Spinal cord (tissue), 10 donors: Measurements from ENCODE around the gene SLC4A1. TPM values are rescaled to one million over a fixed set of nuclear protein-coding genes. Genes with fewer than 3 reads are reported as not detected.

Source experiments
- DNase-seq, 6 donors: peaks; one replicate each; pipeline versions ENCODE4 v3.0.0 to v3.0.0-alpha.2; 2013 to 2015; ENCODE audit warnings: low spot score in 6 of 6, low read depth in 4 of 6
- H3K27ac ChIP-seq: one replicate; pipeline ENCODE4 v1.5.1; 2013; ENCODE audit warnings: low read depth, low read length, control low read depth
- H3K27me3 ChIP-seq: one replicate; pipeline ENCODE4 v1.6.1; 2013; ENCODE audit warnings: low read length; ENCODE audit not compliant: control insufficient read depth, insufficient read depth
- H3K36me3 ChIP-seq: one replicate; pipeline ENCODE4 v1.6.1; 2013; ENCODE audit warnings: low read length; ENCODE audit not compliant: control insufficient read depth, insufficient read depth
- H3K4me1 ChIP-seq: one replicate; pipeline ENCODE4 v1.6.1; 2013; ENCODE audit warnings: low read length; ENCODE audit not compliant: control insufficient read depth, insufficient read depth
- H3K4me3 ChIP-seq: one replicate; pipeline ENCODE4 v1.5.1; 2013; ENCODE audit warnings: low read depth, low read length, control low read depth
- H3K9me3 ChIP-seq: one replicate; pipeline ENCODE4 v1.6.1; 2013; ENCODE audit warnings: low read length; ENCODE audit not compliant: control insufficient read depth, insufficient read depth
- WGBS: methylation state at CpG from one replicate; pipeline ENCODE4 v1.1.5; 2013; ENCODE audit warnings: missing lambda C conversion rate; ENCODE audit not compliant: insufficient coverage; 5-methylcytosine and 5-hydroxymethylcytosine counted together
- polyA plus RNA-seq, 2 donors: library from polyadenylated mRNA; unstranded; fragments of 120-200 nt; gene quantifications; one replicate each; pipeline ENCODE4 v1.2.1, GENCODE V29; 2013; ENCODE audit not compliant: insufficient read length in 2 of 2
- total RNA-seq, 2 donors: library from RNA; depleted of rRNA in 1 of 2; stranded (reverse); fragments of 120-200 nt in 1 of 2; fragments of >200 nt in 1 of 2; gene quantifications; one replicate each; pipeline versions ENCODE4 v1.2.3 to v1.2.4, GENCODE V29; 2013 to 2014
- donor health status: healthy.

The SLC4A1 gene
- total and polyA plus RNA-seq, 4 donors: 3.9 to 34.6 (median 8.9) TPM

GRCh38 chr17:44217738-44218343, 50.1 kb downstream of the SLC4A1 start:
- WGBS: 2% methylated on average over 10 of the region's 10 CpGs
- peaks cover 54% of the 10 kb centered on the region for H3K36me3 ChIP-seq
- peaks cover 25% of the 10 kb centered on the region for H3K4me1 ChIP-seq
- peak overlapping the region; percentile 65 for H3K27ac ChIP-seq
- peak overlapping the region; percentile 59 for H3K4me3 ChIP-seq
- H3K9me3 ChIP-seq: no peaks in the 10 kb centered on the region
- H3K27me3 ChIP-seq: no peaks in the 10 kb centered on the region
- no peak for DNase-seq

- H3K27me3 ChIP-seq: no peaks in the 10 kb centered on the region
- no peaks in the 10 kb centered on the region for H3K9me3 ChIP-seq
- DNase-seq: peak in 1 of 6 donors; percentile 1
- H3K36me3 ChIP-seq: peaks cover 66% of the 10 kb centered on the region
- no peak overlapping the region for H3K27ac ChIP-seq
- WGBS: 73% methylated on average over 5 of the region's 5 CpGs
- H3K4me3 ChIP-seq: no peak overlapping the region
- peaks cover 14% of the 10 kb centered on the region for H3K4me1 ChIP-seq
These were observed 51.2 kb downstream of the SLC4A1 start for GRCh38 chr17:44216694-44217093.

- Histone ChIP-seq H3K4me1 (peaks cover 17% of the 10 kb centered on the region), H3K36me3 (peaks cover 71% of the 10 kb centered on the region), H3K27me3 (no peaks in the 10 kb centered on the region), H3K4me3 (no peak overlapping the region), H3K27ac (no peak overlapping the region), H3K9me3 (no peaks in the 10 kb centered on the region)
- 94% methylated on average over 2 of the region's 5 CpGs for WGBS
- DNase-seq: no peak
These were observed 51.8 kb downstream of the SLC4A1 start for GRCh38 chr17:44216173-44216572.

GRCh38 chr17:44214896-44215295, 53.0 kb downstream of the SLC4A1 start:
- Histone ChIP-seq H3K36me3 (peaks cover 84% of the 10 kb centered on the region), H3K27me3 (no peaks in the 10 kb centered on the region), H3K9me3 (no peaks in the 10 kb centered on the region), H3K4me1 (peaks cover 27% of the 10 kb centered on the region), H3K27ac (no peak overlapping the region), H3K4me3 (no peak overlapping the region)
- DNase-seq: no peak
- WGBS: 86% methylated on average over 6 of the region's 6 CpGs

- H3K9me3 ChIP-seq: no peaks in the 10 kb centered on the region
- no peaks in the 10 kb centered on the region for H3K27me3 ChIP-seq
- no peak overlapping the region for H3K4me3 ChIP-seq
- H3K4me1 ChIP-seq: peaks cover 27% of the 10 kb centered on the region
- no peak for DNase-seq
- WGBS: 100% methylated on average over 1 of the region's 1 CpG
- H3K36me3 ChIP-seq: peaks cover 91% of the 10 kb centered on the region
- no peak overlapping the region for H3K27ac ChIP-seq
These were observed 53.8 kb downstream of the SLC4A1 start for GRCh38 chr17:44214230-44214494.

GRCh38 chr17:44213403-44214229, 54.3 kb downstream of the SLC4A1 start:
- WGBS: 68% methylated on average over 11 of the region's 15 CpGs
- H3K36me3 ChIP-seq: peaks cover 96% of the 10 kb centered on the region

GRCh38 chr17:44212507-44213402, 55.2 kb downstream of the SLC4A1 start:
- no peaks in the 10 kb centered on the region for H3K9me3 ChIP-seq
- H3K4me3 ChIP-seq: no peak overlapping the region
- DNase-seq: no peak
- H3K27me3 ChIP-seq: no peaks in the 10 kb centered on the region
- 70% methylated on average over 19 of the region's 31 CpGs for WGBS
- peaks cover 22% of the 10 kb centered on the region for H3K4me1 ChIP-seq
- H3K27ac ChIP-seq: no peak overlapping the region
- peaks cover 100% of the 10 kb centered on the region for H3K36me3 ChIP-seq

More at GRCh38 chr17:44213403-44214229, 54.3 kb downstream of the SLC4A1 start:
- no peak for DNase-seq
- Histone ChIP-seq H3K4me3 (no peak overlapping the region), H3K27me3 (no peaks in the 10 kb centered on the region), H3K9me3 (no peaks in the 10 kb centered on the region), H3K4me1 (peaks cover 27% of the 10 kb centered on the region), H3K27ac (no peak overlapping the region)

- WGBS: 92% methylated on average over 21 of the region's 30 CpGs
- no peaks in the 10 kb centered on the region for H3K9me3 ChIP-seq
These were observed 56.4 kb downstream of the SLC4A1 start for GRCh38 chr17:44211281-44212265.

More at GRCh38 chr17:44211281-44212265, 56.4 kb downstream of the SLC4A1 start:
- H3K4me3 ChIP-seq: no peak overlapping the region
- H3K4me1 ChIP-seq: peaks cover 15% of the 10 kb centered on the region
- no peak for DNase-seq
- H3K36me3 ChIP-seq: peaks cover 100% of the 10 kb centered on the region
- H3K27me3 ChIP-seq: no peaks in the 10 kb centered on the region
- no peak overlapping the region for H3K27ac ChIP-seq
